ENCODE data around the gene C11orf58.

C11orf58 gene

DNA sequence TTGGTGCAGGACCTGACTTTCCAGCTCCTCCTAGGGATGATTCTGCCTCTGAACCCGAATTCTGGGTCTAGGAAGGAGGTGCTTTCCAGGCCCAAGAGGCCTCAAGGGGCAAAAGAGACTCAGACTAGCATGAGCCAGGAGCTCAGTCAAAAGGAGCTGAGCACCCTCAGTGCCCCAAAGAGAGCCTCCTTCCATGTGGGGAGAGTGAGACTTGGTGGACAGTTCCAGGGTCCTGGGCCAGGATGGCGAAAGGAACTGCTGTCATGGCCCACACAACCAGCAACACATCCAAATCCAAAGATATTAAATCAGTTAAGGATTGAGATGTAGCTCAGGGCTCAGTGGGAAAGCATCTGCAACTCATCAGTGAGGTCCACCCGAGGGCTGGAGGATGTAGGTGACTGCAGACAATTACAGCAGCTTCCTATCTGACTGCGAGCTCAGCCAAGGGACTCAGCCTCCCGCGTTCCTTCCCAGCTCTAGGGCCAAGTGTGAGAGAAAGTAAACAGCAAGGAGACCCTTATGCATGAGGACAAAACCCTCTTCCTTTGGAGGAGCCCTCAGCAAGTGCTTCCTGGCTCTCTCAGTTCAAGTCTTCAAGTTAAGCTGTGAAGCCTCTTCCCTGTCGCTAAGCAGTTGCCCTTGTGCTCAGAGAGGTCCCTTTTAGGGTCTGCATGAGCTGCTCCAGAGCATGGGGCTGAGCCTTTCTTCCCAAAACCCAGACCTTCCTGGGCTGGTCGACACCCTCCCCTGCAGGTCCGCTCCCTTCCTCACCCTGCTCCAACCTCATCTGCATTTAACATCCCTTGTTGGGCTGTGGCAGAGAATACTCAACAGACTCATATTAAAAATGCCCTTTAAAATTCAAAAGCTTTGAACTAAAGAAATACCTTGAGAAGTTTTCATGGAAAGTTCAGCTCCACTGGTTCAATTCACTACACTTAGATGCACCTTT is 35.8 kb downstream of the C11orf58 start:
- no peak for DNase-seq (ENCODE audit: low read depth)
- H3K4me3 ChIP-seq (ENCODE audit: low read length), result no peak overlapping the region
- TF ChIP-seq, protein P1, sequence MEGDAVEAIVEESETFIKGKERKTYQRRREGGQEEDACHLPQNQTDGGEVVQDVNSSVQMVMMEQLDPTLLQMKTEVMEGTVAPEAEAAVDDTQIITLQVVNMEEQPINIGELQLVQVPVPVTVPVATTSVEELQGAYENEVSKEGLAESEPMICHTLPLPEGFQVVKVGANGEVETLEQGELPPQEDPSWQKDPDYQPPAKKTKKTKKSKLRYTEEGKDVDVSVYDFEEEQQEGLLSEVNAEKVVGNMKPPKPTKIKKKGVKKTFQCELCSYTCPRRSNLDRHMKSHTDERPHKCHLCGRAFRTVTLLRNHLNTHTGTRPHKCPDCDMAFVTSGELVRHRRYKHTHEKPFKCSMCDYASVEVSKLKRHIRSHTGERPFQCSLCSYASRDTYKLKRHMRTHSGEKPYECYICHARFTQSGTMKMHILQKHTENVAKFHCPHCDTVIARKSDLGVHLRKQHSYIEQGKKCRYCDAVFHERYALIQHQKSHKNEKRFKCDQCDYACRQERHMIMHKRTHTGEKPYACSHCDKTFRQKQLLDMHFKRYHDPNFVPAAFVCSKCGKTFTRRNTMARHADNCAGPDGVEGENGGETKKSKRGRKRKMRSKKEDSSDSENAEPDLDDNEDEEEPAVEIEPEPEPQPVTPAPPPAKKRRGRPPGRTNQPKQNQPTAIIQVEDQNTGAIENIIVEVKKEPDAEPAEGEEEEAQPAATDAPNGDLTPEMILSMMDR (conservative IDR thresholded peaks at IDR 0.05; ENCODE audit: low read depth, low read length), result no peak

DNA sequence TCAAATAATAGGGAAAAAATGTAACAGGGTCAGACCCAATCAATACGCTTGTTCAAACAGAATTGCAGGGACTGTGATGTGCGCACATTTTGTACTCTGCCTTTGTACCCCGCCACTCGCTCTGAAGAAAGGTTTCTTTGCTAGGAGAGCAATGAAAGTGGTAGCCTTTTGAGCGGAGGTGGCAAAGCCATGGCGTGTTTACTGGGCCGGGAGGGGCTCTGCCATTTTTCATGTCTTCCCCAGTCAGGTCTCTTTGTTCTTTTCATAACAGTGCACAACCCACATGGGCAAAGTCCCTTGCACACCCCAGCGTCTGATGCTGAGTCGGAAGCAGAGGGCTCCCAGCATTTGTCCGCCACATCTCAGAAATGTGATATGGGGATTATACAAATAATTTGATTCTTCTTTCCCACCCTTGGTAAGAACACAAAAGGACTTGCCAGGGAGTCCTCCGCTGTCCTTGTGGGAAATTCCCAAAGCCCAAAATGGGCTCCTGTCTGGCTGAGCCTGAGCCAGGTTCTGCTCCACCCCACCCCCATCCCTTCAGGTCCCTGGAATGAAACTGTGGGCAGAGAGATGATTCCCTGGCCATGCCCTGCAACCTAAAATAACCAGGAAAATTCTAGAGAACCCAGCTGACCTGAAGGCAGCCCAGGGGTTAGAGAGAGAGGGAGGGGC is 36.6 kb downstream of the C11orf58 start:
- TF ChIP-seq, protein P1 (conservative IDR thresholded peaks at IDR 0.05; ENCODE audit: low read depth, low read length), result no peak
- DNase-seq (ENCODE audit: low read depth), result no peak
- H3K4me3 ChIP-seq (ENCODE audit: low read length), result no peak overlapping the region

DNA sequence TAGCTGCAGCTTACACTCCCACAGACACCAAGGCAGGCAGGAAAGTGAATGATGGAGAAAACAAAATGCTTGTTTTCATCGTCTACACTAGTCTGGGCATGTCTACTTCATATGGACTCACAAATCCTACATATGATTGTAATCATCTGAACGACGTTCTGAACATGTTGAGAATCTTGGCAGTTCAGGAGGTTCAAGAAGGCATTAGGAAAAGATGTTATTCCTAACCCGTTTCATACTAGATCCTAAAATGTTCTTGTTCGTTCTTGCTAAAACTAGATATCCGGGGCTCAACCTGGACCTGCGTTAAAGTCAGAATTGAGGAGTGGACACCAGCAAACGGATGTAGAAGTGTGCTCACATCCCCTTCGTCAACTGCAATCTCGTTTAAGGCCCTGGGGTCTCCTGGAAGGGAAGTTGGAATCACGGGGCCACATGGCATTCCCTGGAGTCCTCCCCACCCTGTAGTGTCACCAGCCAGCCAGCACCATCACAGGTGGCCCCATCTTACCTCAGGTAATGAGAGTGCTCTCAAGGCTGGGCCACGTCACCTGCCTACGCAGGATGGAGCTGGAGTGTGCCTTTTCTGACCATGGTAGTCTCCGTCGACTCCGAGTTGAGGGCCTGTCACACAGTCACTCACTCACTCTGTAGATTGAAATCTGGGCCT is 37.3 kb downstream of the C11orf58 start:
- DNase-seq (ENCODE audit: low read depth), result no peak
- H3K4me3 ChIP-seq (ENCODE audit: low read length), result no peak overlapping the region
- TF ChIP-seq, protein P1 (conservative IDR thresholded peaks at IDR 0.05; ENCODE audit: low read depth, low read length), result no peak

DNA sequence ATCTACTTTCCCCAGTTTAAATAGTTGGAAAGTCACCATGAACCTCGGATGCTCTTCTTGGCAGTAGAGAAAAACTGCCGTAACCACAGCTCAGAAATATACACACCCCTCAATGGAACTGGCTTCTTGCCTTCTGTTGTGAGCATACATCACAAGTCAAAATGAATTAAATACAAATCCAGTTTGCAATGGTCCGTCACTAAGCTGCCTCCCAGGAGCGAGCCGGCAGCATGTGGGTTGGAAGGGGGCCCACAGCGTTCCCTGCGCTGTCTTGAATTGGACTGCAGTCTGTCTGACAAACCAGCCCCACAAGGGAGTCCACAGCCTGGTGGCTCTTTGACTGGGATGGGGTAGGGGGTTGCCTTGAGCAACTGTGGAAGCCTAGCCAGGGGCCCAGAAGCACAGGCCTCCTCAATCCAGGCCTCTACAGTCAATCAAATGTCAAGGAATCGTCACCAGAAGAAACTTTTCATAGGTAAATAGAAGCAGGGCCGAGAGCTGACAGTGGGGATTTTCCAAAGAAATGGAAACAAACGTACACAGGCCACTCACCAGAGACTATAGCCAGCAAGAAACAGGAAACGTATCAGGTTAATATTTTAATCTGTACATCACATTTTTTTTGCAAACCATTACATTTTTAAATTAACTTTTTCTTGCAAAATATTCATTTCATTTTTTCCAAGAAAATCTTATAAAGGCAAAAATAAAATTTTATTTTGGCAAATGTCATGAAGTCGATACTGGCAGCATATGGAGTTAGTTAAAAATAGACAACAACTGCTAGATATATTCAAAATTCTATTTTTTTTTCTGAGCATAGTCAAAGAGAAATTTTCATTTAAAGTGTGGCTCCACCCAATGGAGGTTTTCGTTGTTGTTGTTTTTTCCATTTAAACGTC is 38.5 kb downstream of the C11orf58 start:
- DNase-seq (ENCODE audit: low read depth), result peak; percentile 51
- no peak overlapping the region for H3K4me3 ChIP-seq (ENCODE audit: low read length)
- TF ChIP-seq, protein P1 (conservative IDR thresholded peaks at IDR 0.05; ENCODE audit: low read depth, low read length), result no peak

DNA sequence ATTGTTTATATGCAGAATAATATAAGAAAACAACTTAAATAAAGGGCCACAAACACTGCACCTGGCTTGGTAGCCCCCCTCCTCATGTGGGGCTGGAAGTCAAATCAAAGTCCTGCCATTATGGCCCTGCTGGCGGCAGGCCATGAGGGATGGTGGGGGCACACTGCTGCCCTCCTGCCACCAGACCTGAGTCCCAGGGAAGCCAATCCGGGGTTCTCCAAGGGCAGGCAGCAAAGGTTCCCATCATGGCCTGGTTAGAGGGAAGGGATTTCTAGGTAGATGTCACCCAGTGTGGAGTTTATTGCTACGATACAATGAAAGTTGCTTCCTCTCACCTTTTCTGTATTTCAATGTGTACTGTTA is 39.1 kb downstream of the C11orf58 start:
- no peak overlapping the region for H3K4me3 ChIP-seq (ENCODE audit: low read length)
- TF ChIP-seq, protein P1 (conservative IDR thresholded peaks at IDR 0.05; ENCODE audit: low read depth, low read length), result no peak
- no peak for DNase-seq (ENCODE audit: low read depth)

DNA sequence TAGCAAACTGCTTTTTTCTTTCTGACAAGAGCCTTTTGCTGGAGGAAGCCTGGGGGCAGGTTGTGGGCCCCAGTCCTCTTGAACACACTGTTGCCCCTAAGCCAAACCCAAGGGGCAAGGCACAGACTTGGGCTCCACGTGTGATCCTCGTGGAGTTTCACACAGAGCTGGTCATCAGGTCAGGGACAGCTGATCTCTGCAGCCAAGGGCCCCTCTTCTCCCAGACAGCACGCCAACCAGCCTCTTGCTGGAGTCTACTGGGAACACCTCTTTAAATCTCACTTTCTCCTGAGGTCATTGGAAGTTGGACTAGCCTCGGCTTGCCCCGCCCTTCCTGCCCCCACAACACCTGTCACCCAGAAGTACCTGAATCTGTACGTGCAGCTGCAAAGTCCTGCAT is 39.8 kb downstream of the C11orf58 start:
- TF ChIP-seq, protein P1 (conservative IDR thresholded peaks at IDR 0.05; ENCODE audit: low read depth, low read length), result no peak
- DNase-seq (ENCODE audit: low read depth), result no peak
- no peak overlapping the region for H3K4me3 ChIP-seq (ENCODE audit: low read length)
